GM11168 (cell line): ENCODE measurements around the gene SPARCL1.
"Not testable (repeated sequence)": the region's sequence is repeated elsewhere in the genome, so short reads cannot be mapped to it uniquely, and the experiment has no call there.

Experiments used
- in situ Hi-C: fragments of 300-500 bp; cut with MboI; formaldehyde crosslinking; loops from one replicate; pipeline ENCODE4 v1.12.0; 2022; ENCODE audit warnings: low sequenced_read_pairs; ENCODE audit not compliant: unreplicated experiment

Gene SPARCL1

DNA sequence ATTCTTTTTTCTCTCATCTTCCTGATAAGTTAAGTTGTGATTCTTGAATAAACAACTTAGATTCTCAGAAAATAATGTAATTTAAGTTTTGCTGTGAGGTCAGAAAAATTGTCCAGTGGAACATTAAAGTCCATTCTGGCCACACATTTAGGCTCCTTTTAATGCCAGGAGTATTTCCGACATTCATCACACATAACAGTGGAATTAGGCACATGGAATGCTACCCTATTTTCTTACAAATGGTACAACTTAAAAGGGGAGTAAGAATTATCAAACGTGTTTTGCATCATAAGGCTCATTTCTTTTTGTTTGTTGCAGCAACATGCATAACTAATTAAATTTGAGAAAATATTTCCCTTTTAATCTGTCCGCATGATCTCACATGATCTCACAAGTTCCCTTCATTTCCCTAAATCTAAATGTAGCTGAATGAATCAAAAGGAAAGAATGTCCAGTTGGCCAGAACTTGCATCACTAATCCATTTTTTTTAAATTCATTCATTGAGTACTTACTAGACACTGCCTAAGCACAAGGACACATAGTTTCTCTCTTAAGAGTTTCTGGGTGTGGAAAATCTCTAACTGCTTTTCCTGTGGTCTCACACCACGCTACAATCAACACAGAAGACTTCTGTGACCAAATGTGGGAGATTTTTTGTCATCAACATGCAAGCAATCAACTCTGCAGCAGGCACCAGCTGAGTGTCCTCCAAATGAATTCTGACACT lies 22.0 kb downstream of the SPARCL1 start:
- in situ Hi-C loops: no loop called here

DNA sequence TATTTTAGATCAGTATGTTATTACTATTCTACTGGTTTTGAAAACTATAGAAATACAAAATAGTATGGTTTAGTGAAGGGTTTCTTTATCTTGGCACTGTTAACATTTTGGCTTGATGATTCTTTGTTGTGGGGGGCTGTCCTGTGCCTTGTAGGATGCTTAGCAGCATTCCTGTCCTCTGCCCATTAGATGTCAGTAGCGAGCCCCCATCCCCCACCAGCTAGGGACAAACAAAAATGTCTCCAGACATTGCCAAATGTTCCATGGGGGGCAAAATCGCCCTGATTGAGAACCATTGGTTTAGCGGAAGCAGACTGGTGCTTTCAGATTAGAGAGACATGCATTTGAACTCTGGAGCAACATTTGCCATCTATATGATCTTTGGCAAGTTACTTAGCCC lies 23.3 kb downstream of the SPARCL1 start:
- in situ Hi-C loops: no loop called here

DNA sequence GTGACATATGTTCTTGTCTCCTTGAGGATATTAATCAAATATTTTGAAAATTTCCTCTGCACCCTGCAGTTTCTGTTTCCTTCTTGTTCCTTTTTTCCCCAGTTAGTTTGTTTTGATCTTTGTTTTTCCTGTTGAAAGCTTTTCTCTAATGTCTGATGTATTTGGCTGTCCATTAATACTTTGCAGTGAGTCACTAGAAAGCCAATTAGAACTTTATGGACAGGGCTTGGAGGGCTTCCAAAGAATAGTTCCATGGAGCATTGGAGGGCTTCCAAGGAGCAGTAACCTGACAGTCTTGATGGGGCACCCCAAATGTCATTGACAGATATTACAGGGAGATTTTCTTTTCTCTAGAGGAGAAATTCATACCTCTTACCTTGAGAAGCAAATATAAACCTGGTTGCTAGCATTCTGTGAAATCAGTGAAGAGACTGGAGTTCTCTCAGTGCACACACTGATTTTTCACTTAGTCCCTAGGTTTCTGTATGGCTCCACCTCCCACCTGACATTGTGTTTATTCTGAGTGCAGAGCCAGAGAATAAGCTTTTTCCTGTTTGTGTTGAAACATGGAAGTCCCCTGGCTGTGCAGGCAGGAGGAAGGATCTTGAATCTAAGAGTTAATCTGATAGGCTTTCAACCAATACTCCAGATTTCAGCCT lies 26.5 kb downstream of the SPARCL1 start:
- in situ Hi-C loops: no loop called here

DNA sequence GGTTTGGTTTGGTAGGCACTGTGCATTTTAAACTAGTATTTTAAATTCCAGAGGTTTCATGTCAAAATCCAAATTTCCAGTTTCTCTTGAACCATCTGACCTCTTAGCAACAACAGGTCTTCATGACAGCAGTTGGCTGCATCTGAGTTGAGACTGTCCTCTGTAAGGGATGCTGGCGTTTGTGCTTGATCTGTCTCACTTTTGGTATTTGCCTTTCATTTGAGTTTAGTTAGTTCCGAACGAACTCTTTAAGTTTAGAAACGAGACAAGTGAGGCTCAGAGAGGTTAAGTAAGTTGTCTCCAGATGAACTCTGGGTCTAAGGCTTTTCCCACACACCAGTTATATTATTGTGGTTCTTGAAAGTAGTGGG lies 29.1 kb downstream of the SPARCL1 start:
- in situ Hi-C loops: no loop called here

DNA sequence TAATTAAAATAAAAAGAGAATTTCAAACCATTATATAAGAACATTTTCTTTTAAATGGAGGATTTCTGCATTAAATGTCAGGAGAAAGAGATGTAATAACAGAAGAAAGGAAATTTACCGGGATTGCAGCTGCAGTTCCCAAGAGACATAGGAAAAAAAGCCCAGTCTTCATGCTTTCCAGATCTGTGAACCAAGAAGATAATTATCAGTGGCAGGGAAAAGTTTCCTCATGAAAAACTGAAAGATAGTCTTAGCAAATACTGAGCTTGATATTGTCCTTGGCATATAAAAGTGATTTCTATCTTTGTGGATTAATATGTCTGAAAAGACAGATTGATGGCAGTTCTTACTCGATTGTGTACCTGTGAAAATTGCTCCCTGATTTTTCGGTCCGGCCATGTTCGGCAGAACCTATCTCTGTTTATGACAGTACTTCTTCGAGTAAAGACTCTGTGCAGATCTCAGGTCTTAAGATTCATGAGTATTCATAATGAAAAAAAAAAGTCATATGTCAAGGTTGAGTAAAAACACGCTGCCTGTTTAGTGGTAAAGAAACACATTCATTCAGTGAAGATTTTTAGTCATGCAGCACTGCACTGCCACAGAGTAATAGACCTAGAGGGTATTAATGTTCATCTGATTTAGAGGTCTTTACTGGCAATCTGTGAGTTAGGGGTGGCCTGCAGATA lies 29.6 kb downstream of the SPARCL1 start:
- in situ Hi-C loops: no loop called here

DNA sequence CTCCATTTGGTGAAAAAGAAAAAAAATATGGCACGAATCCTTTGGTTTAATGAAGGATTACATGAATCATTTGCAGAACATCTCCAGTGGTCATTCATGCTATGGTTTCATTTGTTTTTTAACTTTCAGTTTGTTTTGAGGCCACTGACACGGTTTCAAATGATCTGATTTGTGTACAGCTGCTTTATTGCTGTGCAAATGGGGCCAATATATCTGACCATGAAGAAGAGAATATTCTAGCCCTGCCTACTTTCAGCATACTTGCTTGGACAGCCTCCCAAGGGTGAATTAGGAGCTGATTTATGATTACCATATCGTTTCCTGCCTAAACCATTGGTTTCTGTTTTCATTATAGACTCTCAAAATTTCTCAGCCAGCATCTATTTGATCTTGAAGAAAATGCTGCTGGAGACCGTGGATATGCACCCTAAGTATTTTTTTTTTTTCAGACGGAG lies 30.7 kb downstream of the SPARCL1 start:
- in situ Hi-C loops: no loop called here

DNA sequence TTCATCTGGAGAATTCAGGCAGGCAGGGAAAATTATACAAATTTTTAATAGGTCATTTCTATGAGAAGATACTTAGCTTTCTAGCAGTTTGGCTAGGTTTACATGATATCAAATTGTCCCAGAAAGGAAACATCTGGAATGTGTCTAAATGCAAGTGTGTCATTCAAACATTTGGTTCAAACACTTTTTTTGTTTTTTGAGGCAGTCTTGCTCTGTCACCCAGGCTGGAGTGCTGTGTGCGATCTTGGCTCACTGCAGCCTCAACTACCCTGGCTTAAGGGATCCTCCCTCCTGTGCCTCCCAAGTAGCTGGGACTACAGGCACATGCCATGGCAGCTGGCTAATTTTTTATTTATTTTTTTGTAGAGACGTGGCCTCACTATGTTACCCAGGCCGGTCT lies 31.6 kb downstream of the SPARCL1 start:
- in situ Hi-C loops: no loop called here

DNA sequence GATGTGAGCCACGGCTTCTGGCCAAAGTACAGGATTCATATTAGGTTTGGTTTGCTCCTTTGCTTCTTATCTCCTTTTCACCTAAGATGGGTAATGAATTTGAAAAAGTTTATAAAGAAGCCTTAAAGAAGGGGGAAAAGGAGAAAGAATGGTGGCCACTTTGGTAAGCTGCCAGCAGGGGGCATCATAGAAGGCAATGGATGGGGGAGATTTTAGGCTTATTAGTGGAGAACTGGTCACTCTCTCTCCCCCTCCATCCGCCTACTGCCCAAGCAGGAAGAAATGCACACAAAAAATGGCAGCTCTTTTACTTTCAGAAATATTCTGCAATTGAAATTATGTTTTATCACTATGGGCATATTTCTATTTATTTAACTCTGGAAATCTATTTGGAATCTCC lies 32.0 kb downstream of the SPARCL1 start:
- in situ Hi-C loops: no loop called here

DNA sequence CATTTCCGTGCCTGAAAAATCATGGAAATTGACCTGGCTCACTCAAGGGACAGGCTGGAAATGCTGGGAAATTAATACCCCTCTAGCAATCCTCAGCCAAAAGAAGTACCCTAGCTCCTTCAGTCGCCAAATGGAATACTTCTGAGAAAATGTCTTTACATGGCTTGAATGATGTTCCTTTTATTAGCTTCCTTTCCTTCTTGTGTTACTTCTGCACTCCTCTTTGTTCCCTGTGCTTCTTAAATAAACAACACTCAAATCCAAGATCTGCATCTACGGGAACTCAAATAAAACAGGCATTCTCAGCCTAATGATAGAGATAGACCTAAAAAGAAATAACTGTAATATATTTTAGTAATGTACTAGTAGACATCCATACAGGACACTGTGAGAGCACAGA lies 36.1 kb downstream of the SPARCL1 start:
- in situ Hi-C loops: no loop called here

DNA sequence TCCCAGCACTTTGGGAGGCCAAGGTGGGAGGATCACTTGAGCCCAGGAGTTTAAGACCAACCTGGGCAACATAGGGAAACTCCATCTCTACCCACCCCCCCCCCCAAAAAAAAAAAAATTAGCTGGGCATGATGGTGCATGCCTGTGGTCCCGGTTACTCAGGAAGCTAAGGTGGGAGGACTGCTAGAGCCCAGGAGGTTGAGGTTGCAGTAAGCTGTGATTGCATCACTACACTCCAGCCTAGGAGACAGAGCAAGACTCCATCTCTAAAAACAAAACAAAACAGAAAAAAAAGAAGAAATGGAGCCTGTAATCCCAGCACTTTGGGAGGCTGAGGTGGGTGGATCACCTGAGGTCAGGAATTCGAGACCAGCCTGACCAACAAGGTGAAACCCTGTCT lies 37.3 kb downstream of the SPARCL1 start:
- in situ Hi-C loops: not testable (repeated sequence)

DNA sequence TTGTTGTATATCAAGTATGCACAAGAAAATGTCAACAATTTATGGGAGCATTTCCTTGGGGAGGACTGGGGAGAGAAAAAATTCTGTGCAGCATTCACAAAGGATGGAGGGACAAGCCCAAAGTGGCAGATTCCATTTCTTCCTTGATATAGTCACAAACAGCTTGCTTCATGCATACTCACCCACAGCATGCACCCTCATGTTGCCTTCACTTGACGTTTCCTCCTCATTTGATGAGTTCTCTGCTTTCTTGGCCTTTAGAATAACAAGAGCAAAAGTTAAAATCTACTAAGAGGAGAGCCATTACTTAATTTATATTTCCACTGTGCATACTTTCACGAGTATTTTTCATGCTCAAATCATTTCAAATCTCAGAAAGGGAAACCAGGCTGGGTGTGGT lies 37.7 kb downstream of the SPARCL1 start:
- in situ Hi-C loops: no loop called here

DNA sequence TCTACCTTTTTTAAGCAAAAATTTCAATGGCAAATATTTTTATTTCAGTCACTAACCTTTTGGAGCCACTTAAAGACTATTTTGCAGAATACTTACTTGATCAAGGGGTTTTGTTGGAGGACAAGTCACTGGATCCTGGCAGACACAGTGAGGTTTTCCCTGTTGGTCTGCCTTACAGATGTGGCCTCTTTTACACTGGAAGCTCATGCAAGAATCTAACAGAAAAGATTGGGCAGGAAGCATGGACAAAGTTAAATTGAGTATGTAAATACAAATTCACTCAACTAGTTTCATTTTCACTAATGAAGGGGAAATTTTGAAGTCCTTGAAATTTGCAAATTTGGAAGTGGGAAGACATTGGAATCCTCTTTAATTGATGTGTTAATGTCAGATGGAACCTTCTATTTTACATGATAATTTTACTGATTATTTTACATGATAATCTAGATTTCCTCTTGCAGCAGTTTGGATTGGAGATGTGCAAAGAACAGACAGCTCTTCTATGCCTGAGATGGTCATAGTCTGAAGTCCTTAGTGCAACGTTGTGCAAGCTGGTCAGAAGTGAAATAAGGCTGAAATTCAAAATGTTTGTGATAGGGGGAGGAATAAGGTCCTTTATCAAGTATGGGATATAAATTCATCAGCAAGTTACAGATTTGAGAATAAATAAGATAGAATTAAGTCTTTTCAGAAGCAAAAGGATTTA lies 38.4 kb downstream of the SPARCL1 start:
- in situ Hi-C loops: no loop called here

DNA sequence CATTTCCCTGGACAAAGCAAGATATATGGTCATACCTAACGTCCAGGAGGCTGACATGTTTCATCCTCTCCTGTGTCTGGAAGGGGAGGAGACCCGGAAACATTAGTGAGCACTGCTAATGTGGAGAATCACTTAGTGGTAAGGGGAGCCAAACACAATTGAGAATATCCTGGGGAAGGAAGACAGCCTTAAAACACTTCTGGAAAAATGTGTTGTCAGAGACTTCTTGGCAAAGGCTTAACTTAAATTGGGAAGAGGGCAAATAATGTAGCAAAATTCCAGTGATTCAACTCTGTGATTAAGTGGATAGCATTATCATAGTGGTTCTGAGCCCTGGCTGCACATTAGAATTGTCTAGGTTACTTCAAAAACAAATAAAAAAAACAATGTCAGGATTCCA lies 39.5 kb downstream of the SPARCL1 start:
- in situ Hi-C loops: no loop called here

DNA sequence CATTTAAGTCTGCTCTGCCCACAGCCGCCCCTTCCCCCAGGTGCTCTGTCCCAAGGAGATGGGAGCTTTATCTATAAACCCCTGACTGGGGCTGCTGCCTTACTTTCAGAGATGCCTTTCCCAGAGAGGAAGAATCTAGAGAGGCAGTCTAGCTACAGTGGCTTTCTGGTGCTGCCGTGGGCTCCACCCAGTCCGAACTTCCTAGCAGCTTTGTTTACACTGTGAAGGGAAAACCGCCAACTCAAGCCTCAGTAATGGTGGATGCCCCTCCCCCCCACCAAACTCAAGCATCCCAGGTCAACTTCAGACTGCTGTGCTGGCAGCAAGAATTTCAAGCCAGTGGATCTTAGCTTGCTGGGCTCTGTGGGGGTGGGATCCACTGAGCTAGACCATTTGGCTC lies 40.5 kb downstream of the SPARCL1 start:
- in situ Hi-C loops: not testable (repeated sequence)

DNA sequence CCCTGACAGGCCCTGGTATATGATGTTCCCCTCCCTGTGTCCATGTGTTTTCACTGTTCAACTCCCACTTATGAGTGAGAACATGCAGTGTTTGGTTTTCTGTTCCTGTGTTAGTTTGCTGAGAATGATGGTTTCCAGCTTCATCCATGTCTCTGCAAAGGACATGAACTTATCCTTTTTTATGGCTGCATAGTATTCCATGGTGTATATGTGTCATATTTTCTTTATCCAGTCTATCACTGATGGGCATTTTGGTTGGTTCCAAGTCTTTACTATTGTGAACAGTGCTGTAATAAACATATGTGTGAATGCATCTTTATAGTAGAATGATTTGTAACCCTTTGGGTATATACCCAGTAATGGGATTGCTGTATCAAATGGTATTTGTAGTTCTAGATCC lies 45.9 kb downstream of the SPARCL1 start:
- in situ Hi-C loops: not testable (repeated sequence)

DNA sequence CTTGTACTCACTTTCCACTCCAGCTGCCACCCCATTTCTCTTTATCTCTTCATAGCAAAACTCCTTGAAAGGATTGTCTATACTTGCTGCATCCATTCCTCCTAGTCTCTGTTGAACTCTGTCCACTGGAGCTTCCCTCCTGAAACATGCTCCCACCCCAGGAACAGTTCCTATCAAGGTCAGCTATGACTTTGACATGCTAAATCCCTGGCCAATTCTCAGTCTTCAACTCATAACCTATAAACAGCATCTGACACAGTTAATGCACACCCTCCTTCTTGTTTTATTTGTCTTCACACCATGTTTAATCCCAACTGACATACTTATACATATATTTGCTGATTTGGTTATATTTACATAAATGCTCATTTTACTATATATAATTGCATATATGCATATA lies 47.8 kb downstream of the SPARCL1 start:
- in situ Hi-C loops: no loop called here

DNA sequence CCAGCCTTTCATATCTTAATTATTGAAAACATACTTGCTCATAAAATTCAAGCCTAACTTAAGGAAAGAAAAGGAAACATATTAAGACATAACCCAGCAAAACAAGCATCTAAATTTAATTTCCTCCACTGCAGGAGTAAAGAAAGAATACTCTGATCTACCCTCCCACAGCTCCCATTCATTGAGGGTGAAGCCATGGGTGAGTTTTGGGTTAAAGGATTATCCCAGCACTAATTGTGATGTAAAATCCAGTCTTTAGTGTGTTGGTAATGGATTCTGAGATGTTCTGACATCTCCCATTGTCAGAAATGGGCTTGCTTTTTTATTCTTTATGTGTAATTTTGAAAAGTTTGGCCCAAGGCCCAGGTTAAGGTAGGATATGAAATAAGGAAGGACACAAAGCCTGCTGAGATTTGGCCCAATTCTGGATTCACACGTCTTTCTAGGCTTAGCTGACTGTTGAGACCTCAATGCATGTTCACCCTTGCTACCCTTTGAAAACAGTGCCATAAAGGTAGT lies 50.4 kb downstream of the SPARCL1 start:
- in situ Hi-C loops: no loop called here

DNA sequence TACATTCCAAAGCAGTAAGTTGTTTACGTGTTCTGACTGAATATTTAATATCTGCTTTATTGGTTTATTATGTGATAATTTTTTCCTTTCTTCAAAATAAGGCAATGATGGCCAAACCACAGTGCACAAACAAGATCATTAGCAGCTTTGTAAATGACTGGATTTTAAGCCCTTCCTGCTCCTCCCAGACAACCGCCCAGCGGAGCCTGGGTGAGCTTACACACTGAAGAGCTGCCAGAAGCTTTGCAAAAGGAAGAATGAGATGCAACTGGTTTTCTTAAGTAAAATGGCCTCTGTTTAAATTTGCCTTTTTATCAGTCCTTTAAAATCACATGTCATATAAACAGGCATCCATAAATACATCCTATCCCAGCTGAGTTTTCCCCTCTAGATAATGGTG lies 52.2 kb downstream of the SPARCL1 start:
- in situ Hi-C loops: no loop called here

DNA sequence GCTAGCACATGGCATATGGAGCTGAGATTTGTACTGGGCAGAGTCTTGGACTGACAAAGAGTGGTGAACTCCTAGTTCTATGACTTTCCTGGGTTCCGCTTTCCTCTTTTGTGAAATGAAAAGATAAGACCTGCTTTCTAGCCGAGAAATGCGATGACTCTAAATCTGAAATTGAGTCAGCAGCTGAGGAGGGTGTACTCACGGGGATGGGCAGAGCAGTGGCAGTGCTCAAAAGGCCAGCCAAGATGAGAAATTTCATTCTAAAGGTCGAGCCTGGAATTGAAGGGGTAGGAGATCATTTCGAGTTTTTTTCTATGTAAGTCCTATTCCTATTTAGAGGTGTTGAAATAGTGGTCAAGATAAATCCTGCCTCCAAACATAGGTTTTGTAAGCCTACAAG lies 59.8 kb downstream of the SPARCL1 start:
- in situ Hi-C loops: loop anchor here (5.0 kb wide), 1 partner anchor 92 kb away; no protein-coding TSS in a partner anchor

DNA sequence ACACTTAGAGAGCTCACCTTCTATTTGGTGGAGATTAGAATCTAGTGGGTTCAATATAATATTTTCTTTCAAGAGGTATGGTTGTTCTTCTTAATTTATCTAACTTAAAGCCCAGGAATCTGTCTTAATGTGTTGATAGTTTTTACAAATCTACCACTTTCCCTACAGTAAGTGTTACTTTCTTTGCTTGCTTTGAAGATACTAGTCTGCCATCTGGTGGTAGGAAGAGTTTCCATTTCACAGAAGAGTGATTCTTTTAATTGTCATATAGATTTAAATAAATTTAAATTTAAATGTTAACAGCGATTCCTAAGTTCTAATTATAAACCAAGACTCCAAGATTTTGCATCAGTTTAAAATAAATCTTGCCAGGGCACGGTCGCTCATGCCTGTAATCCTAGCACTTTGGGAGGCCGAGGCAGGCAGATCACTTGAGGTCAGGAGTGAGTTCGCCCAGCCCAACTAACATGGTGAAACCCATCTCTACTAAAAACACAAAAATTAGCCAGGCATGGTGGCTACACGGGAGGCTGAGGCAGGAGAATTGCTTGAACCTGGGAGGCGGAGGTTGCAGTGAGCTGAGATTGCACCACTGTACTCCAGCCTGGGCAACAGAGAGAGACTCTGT lies 63.3 kb downstream of the SPARCL1 start:
- in situ Hi-C loops: loop anchor here (5.0 kb wide), 1 partner anchor 89 kb away; no protein-coding TSS in a partner anchor
